ENCODE measurements around the gene RCC2. TPM values are rescaled to one million over a fixed set of nuclear protein-coding genes. Genes with fewer than 3 reads are reported as not detected.
A peak's percentile ranks its signal among the peaks of the same experiment; 100 is the strongest.

Gene RCC2
- total RNA-seq, 1 experiment from 2014 or later, result 116 TPM

DNA sequence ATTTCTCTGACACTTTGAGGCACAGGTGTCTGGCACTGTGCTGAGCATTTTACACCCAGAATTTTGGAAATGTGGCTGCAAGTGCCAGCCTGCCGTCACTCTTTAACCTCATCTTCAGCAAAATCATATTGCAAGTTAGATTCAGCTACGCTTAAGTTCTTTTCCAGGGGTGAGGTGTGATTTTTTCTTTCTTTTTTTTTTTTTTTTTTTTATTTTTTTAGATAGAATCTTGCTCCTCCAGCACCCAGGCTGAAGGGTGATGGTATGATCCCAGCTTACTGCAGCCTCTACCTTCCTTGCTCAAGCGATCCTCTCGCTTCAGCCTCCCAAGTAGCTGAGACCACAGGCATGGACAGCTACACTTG, 2.5 kb upstream of the RCC2 start:
- Histone ChIP-seq H3K4me3 (ENCODE audit: low read depth in 2 of 2, low read length in 2 of 2) (peak overlapping the region in 1 of 2 experiments; percentile 3; a peak in 1 of 4 replicates), H3K36me3 (ENCODE audit: control insufficient read depth, insufficient read depth, low read length) (peaks cover 2% of the 10 kb centered on the region; the same call in 1 of the 2 replicates), H3K27me3 (ENCODE audit: control insufficient read depth, insufficient read depth, low read length) (no peaks in the 10 kb centered on the region), H3K9me3 (ENCODE audit: control insufficient read depth, insufficient read depth, low read depth, low read length) (no peaks in the 10 kb centered on the region), H3K27ac (ENCODE audit: low read length) (peak overlapping the region; percentile 93; the same call in 1 of the 2 replicates), H3K4me1 (ENCODE audit: control insufficient read depth, insufficient read depth, low read length) (peaks cover 19% of the 10 kb centered on the region)
- in situ Hi-C loops (cut with HindIII; ENCODE audit: low pct_unique_long_range_greater_than_20kb, low sequenced_read_pairs) (no loop called here), intact Hi-C loops (cut with micrococcal nuclease; ENCODE audit: unreplicated experiment) (no loop called here)
- no peak for TF ChIP-seq TCF7L2 (IDR thresholded peaks at IDR 0.05; ENCODE audit: low read depth, low read length)
- no peak for TF ChIP-seq SIN3A (IDR thresholded peaks at IDR 0.05; ENCODE audit: borderline replicate concordance, insufficient read depth, low read depth, low read length)
- TF ChIP-seq, protein P1, sequence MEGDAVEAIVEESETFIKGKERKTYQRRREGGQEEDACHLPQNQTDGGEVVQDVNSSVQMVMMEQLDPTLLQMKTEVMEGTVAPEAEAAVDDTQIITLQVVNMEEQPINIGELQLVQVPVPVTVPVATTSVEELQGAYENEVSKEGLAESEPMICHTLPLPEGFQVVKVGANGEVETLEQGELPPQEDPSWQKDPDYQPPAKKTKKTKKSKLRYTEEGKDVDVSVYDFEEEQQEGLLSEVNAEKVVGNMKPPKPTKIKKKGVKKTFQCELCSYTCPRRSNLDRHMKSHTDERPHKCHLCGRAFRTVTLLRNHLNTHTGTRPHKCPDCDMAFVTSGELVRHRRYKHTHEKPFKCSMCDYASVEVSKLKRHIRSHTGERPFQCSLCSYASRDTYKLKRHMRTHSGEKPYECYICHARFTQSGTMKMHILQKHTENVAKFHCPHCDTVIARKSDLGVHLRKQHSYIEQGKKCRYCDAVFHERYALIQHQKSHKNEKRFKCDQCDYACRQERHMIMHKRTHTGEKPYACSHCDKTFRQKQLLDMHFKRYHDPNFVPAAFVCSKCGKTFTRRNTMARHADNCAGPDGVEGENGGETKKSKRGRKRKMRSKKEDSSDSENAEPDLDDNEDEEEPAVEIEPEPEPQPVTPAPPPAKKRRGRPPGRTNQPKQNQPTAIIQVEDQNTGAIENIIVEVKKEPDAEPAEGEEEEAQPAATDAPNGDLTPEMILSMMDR (IDR thresholded peaks at IDR 0.05), result no peak
- TF ChIP-seq POLR2AphosphoS5 (IDR thresholded peaks at IDR 0.05; ENCODE audit: low read depth, low read length), result no peak
- TF ChIP-seq, protein P2, sequence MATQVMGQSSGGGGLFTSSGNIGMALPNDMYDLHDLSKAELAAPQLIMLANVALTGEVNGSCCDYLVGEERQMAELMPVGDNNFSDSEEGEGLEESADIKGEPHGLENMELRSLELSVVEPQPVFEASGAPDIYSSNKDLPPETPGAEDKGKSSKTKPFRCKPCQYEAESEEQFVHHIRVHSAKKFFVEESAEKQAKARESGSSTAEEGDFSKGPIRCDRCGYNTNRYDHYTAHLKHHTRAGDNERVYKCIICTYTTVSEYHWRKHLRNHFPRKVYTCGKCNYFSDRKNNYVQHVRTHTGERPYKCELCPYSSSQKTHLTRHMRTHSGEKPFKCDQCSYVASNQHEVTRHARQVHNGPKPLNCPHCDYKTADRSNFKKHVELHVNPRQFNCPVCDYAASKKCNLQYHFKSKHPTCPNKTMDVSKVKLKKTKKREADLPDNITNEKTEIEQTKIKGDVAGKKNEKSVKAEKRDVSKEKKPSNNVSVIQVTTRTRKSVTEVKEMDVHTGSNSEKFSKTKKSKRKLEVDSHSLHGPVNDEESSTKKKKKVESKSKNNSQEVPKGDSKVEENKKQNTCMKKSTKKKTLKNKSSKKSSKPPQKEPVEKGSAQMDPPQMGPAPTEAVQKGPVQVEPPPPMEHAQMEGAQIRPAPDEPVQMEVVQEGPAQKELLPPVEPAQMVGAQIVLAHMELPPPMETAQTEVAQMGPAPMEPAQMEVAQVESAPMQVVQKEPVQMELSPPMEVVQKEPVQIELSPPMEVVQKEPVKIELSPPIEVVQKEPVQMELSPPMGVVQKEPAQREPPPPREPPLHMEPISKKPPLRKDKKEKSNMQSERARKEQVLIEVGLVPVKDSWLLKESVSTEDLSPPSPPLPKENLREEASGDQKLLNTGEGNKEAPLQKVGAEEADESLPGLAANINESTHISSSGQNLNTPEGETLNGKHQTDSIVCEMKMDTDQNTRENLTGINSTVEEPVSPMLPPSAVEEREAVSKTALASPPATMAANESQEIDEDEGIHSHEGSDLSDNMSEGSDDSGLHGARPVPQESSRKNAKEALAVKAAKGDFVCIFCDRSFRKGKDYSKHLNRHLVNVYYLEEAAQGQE (IDR thresholded peaks at IDR 0.05; ENCODE audit: insufficient read depth in 1 of 2, low read depth in 2 of 2, low read length in 1 of 2), result no peak
- no peak for ATAC-seq
- CTCF ChIA-PET, result interaction anchor here (0.7 kb wide), 1 partner anchor 161 kb away, joined by 5 read pairs; no protein-coding TSS in a partner anchor
- POLR2A ChIA-PET, result interaction anchor here (0.6 kb wide), 1 partner anchor 9 kb away, joined by 11 read pairs; no protein-coding TSS in a partner anchor
- BruUV-seq (replicated peaks), result no TSS peak
- no peak for DNase-seq (ENCODE audit: low read depth, low spot score)

DNA sequence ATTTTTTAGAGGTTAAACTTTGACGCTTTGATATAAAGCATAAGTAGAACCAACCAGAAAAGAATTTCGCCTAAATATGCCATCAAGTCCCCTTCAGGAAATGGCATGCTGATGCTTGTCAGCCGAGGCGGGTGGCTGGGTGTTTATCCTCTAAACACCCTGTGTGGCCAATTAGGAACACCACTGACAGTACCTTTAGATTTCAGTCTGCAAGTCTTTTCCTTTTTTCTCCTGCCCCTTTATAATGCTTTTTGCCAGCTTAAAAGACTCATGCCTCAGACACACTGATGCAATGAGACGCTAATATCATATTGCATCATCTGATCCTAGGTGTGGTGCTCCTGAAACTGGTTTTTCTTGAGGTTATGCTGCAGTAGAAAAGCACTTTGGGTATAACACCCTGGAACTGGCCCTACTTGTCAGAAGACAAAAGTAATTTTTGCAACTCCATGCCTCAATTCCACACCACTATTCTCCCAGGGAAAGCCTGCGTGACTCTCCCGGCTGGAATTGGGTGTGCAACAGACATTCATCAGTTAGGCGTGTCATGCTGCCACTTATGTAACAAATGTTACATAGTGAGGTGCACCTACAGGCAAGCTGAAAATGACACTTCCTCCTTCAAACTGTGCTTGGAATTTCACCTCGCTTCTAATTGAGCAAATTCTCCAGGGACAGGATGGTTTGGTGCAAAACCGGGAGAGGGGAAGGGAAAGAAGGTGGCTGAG, 2.0 kb upstream of the RCC2 start:
- Histone ChIP-seq H3K27ac (ENCODE audit: low read length) (peak overlapping the region; percentile 93; the same call in 1 of the 2 replicates), H3K4me3 (ENCODE audit: low read depth in 2 of 2, low read length in 2 of 2) (peak overlapping the region in 1 of 2 experiments; percentile 67; a peak in 2 of 4 replicates), H3K9me3 (ENCODE audit: control insufficient read depth, insufficient read depth, low read depth, low read length) (no peaks in the 10 kb centered on the region), H3K4me1 (ENCODE audit: control insufficient read depth, insufficient read depth, low read length) (peaks cover 22% of the 10 kb centered on the region), H3K27me3 (ENCODE audit: control insufficient read depth, insufficient read depth, low read length) (no peaks in the 10 kb centered on the region), H3K36me3 (ENCODE audit: control insufficient read depth, insufficient read depth, low read length) (peaks cover 2% of the 10 kb centered on the region; the same call in 1 of the 2 replicates)
- BruUV-seq (replicated peaks), result no TSS peak
- in situ Hi-C loops (cut with HindIII; ENCODE audit: low pct_unique_long_range_greater_than_20kb, low sequenced_read_pairs) (no loop called here), intact Hi-C loops (cut with micrococcal nuclease; ENCODE audit: unreplicated experiment) (no loop called here)
- ATAC-seq (no peak), DNase-seq (ENCODE audit: low read depth, low spot score) (peak; percentile 63)
- TF ChIP-seq, protein P2 (IDR thresholded peaks at IDR 0.05; ENCODE audit: insufficient read depth in 1 of 2, low read depth in 2 of 2, low read length in 1 of 2), result no peak
- TF ChIP-seq TCF7L2 (IDR thresholded peaks at IDR 0.05; ENCODE audit: low read depth, low read length) (no peak), POLR2AphosphoS5 (IDR thresholded peaks at IDR 0.05; ENCODE audit: low read depth, low read length) (no peak; the same call in 1 of the 2 replicates), SIN3A (IDR thresholded peaks at IDR 0.05; ENCODE audit: borderline replicate concordance, insufficient read depth, low read depth, low read length) (no peak)
- TF ChIP-seq, protein P1 (IDR thresholded peaks at IDR 0.05), result no peak
- ChIA-PET CTCF (no interaction called here), POLR2A (interaction anchor here (0.6 kb wide), 1 partner anchor 10 kb away, joined by 11 read pairs; no protein-coding TSS in a partner anchor)
